CD4-positive, alpha-beta T cell treated with Interleukin-12 subunit alpha and Interleukin-12 subunit beta, for 1 hour (primary cell): ENCODE measurements around the gene CLIC5.

Source experiments
- DNase-seq: peaks from one replicate; pipeline ENCODE4 v3.0.0-alpha.2; 2020

The CLIC5 gene

DNA sequence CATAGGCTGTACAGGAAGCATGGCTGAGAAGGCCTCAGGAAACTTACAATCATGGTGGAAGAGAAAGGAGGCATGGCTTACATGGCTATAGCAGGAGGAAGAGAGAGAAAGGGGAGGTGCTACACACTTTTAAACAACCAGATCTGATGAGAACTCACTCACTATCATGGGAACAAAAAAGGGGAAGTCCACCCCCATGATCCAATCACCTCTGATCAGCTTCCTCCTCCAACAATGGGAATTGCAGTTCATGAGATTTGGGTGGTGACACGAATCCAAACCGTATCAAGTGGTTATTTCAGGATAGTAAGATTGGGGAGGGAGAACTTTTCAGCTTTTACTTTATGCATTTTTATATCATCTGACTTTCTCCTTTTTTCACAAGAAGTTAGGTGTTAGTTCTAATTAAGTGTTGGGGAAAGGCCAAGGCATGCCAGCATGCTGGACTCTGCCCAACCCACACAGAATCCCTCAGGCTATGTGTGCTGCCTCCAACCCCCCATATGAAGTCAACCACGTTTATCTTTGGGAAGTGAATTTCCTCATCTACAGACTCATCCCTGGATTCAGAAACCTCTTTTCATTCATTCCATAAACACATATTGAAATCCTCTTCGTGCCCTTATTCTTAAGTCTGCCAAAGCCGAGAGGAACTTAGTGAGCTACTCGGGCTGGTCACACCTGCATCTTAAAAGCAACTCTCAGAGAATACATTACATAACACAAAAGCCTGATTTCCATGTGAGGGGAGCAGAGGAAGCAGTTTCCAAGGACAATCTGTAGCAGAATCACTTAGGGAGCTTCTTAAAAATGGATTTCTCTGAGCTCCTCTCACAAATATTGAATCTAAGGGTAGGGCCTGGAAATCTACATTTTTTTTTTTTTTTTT lies 16.7 kb upstream of the CLIC5 start:
- no peak for DNase-seq

GRCh38 chr6:46029602-46030001 lies 13.9 kb upstream of the CLIC5 start:
- no peak for DNase-seq

GRCh38 chr6:46026307-46026706 lies 10.6 kb upstream of the CLIC5 start:
- DNase-seq, result no peak

GRCh38 chr6:46025573-46025972 lies 9.9 kb upstream of the CLIC5 start:
- no peak for DNase-seq

- DNase-seq, result no peak
Measured at GRCh38 chr6:46024124-46024769, 8.6 kb upstream of the CLIC5 start.

GRCh38 chr6:46023216-46023915 lies 7.7 kb upstream of the CLIC5 start:
- no peak for DNase-seq

- no peak for DNase-seq
Measured at GRCh38 chr6:46022106-46022948, 6.7 kb upstream of the CLIC5 start.

GRCh38 chr6:46017726-46018125 lies 2.1 kb upstream of the CLIC5 start:
- DNase-seq, result no peak

GRCh38 chr6:46016063-46016608 lies 476 bp upstream of the CLIC5 start:
- no peak for DNase-seq

- DNase-seq, result peak; percentile 33
Measured at GRCh38 chr6:46014511-46015118, 1.0 kb downstream of the CLIC5 start.

- DNase-seq, result peak; percentile 39
Measured at GRCh38 chr6:46014046-46014445, 1.6 kb downstream of the CLIC5 start.

- no peak for DNase-seq
Measured at GRCh38 chr6:46013639-46014038, 2.0 kb downstream of the CLIC5 start.

DNA sequence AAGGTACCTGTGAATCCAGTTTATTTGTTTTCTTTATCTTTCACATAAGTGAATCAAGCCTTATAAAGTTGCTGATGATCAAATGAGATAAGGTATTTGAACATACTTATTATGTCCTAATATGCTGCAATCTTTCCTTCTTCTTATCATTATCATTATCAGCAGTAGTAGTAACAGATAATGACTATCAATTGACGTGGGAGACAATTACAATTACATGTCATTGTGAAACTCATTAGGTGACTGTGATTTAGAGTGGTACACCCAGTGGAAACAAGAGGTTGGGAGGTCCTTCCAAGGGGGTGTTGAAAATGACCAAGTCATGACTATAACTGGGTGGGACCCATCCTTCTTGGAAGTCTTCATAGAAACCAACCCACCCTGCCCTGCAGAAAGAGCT lies 2.8 kb downstream of the CLIC5 start:
- no peak for DNase-seq

GRCh38 chr6:46011188-46012085 lies 4.2 kb downstream of the CLIC5 start:
- peak; percentile 80 for DNase-seq

- DNase-seq, result no peak
Measured at GRCh38 chr6:46010771-46011170, 4.9 kb downstream of the CLIC5 start.

GRCh38 chr6:46010270-46010669 lies 5.4 kb downstream of the CLIC5 start:
- DNase-seq, result no peak

- no peak for DNase-seq
Measured at GRCh38 chr6:46002264-46002663, 13.4 kb downstream of the CLIC5 start.

- no peak for DNase-seq
Measured at GRCh38 chr6:46000905-46001304, 14.8 kb downstream of the CLIC5 start.

- DNase-seq, result no peak
Measured at GRCh38 chr6:45998524-45998923, 17.1 kb downstream of the CLIC5 start.

GRCh38 chr6:45997875-45998506 lies 17.7 kb downstream of the CLIC5 start:
- DNase-seq, result no peak
